OCI-LY1 (cell line): ENCODE measurements around the gene TOMM7.

ENCODE experiments used
- H2AFZ ChIP-seq: fragments of 200-600 bp; sonication (generic), shearing (Covaris generic); 2 replicates; pipeline ENCODE4 v1.6.0; 2014; ENCODE audit warnings: antibody characterized with exemption, mild to moderate bottlenecking, low read length
- H3F3A ChIP-seq: fragments of 200-600 bp; sonication (generic), shearing (Covaris generic); 2 replicates; pipeline ENCODE4 v1.6.0; 2014; ENCODE audit warnings: mild to moderate bottlenecking, antibody characterized with exemption, low read length, moderate library complexity; ENCODE audit not compliant: insufficient read depth
- H3K27ac ChIP-seq: fragments of 200-600 bp; sonication (generic); 2 replicates; pipeline ENCODE4 v1.5.1; 2014; ENCODE audit warnings: low read length, mixed run types, mild to moderate bottlenecking, low read depth; ENCODE audit not compliant: poor library complexity, severe bottlenecking
- H3K27me3 ChIP-seq: fragments of 200-600 bp; sonication (generic); 2 replicates; pipeline ENCODE4 v1.6.0; 2014; ENCODE audit warnings: antibody characterized with exemption, mild to moderate bottlenecking, low read length, moderate library complexity; ENCODE audit not compliant: insufficient read depth
- H3K36me3 ChIP-seq: fragments of 200-600 bp; sonication (generic); 2 replicates; pipeline ENCODE4 v1.6.1; 2014; ENCODE audit warnings: mild to moderate bottlenecking, antibody characterized with exemption, low read length, moderate library complexity, mixed read lengths; ENCODE audit not compliant: insufficient read depth
- H3K4me1 ChIP-seq: fragments of 200-600 bp; sonication (generic); 2 replicates; pipeline ENCODE4 v1.5.1; 2014; ENCODE audit warnings: mild to moderate bottlenecking, low read length, moderate library complexity; ENCODE audit not compliant: insufficient read depth, severe bottlenecking
- H3K4me2 ChIP-seq: fragments of 200-600 bp; sonication (generic), shearing (Covaris generic); 2 replicates; pipeline ENCODE4 v1.6.1; 2014; ENCODE audit warnings: low read length
- H3K4me3 ChIP-seq: fragments of 200-600 bp; sonication (generic); 2 replicates; pipeline ENCODE4 v1.5.1; 2014; ENCODE audit warnings: low read length, low read depth, mild to moderate bottlenecking, mixed read lengths; ENCODE audit not compliant: poor library complexity, severe bottlenecking
- H3K79me2 ChIP-seq: fragments of 200-600 bp; shearing (Covaris generic); 2 replicates; pipeline ENCODE4 v1.6.1; 2016; ENCODE audit warnings: mixed run types, low read length, mixed read lengths; ENCODE audit not compliant: insufficient read depth
- H3K9ac ChIP-seq: fragments of 200-600 bp; sonication (generic), shearing (Covaris generic); 2 replicates; pipeline ENCODE4 v1.6.1; 2014; ENCODE audit warnings: mild to moderate bottlenecking, low read length, mixed read lengths
- H3K9me2 ChIP-seq: fragments of 200-600 bp; sonication (generic), shearing (Covaris generic); 2 replicates; pipeline ENCODE4 v1.6.1; 2014; ENCODE audit warnings: low read depth, mild to moderate bottlenecking, low read length, mixed read lengths
- H3K9me3 ChIP-seq: fragments of 200-600 bp; shearing (Covaris generic); 2 replicates; pipeline ENCODE4 v1.6.1; 2014; ENCODE audit warnings: low read length, mixed read lengths
- H4K20me1 ChIP-seq: fragments of 200-600 bp; sonication (generic), shearing (Covaris generic); 2 replicates; pipeline ENCODE4 v1.6.0; 2016; ENCODE audit warnings: mild to moderate bottlenecking, low read length; ENCODE audit not compliant: insufficient read depth
- EZH2 ChIP-seq: fragments of 200-600 bp; sonication (generic), shearing (Covaris generic); IDR thresholded peaks from 2 replicates; pipeline ENCODE4 v1.8.0; 2017; ENCODE audit warnings: borderline replicate concordance, mixed run types, mild to moderate bottlenecking, antibody characterized with exemption, low read length, moderate library complexity, mixed read lengths
- TF ChIP-seq, protein P1 (sequence below): fragments of 200-600 bp; sonication (generic), shearing (Covaris generic); IDR thresholded peaks from 2 replicates; pipeline ENCODE4 v1.5.1; 2017; ENCODE audit warnings: mild to moderate bottlenecking, antibody characterized with exemption, low read length, moderate library complexity, mixed read lengths

TOMM7 gene

GRCh38 chr7:22809902-22810642, 12.6 kb downstream of the TOMM7 start:
- no peaks in the 10 kb centered on the region for H3K4me1 ChIP-seq
- no peaks in the 10 kb centered on the region for H4K20me1 ChIP-seq
- H3K27me3 ChIP-seq: no peaks in the 10 kb centered on the region
- H3K9ac ChIP-seq: no peak overlapping the region
- no peak for TF ChIP-seq EZH2
- TF ChIP-seq, protein P1, sequence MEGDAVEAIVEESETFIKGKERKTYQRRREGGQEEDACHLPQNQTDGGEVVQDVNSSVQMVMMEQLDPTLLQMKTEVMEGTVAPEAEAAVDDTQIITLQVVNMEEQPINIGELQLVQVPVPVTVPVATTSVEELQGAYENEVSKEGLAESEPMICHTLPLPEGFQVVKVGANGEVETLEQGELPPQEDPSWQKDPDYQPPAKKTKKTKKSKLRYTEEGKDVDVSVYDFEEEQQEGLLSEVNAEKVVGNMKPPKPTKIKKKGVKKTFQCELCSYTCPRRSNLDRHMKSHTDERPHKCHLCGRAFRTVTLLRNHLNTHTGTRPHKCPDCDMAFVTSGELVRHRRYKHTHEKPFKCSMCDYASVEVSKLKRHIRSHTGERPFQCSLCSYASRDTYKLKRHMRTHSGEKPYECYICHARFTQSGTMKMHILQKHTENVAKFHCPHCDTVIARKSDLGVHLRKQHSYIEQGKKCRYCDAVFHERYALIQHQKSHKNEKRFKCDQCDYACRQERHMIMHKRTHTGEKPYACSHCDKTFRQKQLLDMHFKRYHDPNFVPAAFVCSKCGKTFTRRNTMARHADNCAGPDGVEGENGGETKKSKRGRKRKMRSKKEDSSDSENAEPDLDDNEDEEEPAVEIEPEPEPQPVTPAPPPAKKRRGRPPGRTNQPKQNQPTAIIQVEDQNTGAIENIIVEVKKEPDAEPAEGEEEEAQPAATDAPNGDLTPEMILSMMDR: no peak
- H3K27ac ChIP-seq: no peak overlapping the region
- no peak overlapping the region for H3K4me3 ChIP-seq
- H3K36me3 ChIP-seq: peaks cover 30% of the 10 kb centered on the region
- H3F3A ChIP-seq: no peaks in the 10 kb centered on the region
- no peak overlapping the region for H3K4me2 ChIP-seq
- no peaks in the 10 kb centered on the region for H3K9me2 ChIP-seq
- no peaks in the 10 kb centered on the region for H3K79me2 ChIP-seq
- no peaks in the 10 kb centered on the region for H3K9me3 ChIP-seq
- no peak overlapping the region for H2AFZ ChIP-seq

- Histone ChIP-seq H3K27me3 (no peaks in the 10 kb centered on the region), H3K36me3 (peaks cover 16% of the 10 kb centered on the region), H3K79me2 (no peaks in the 10 kb centered on the region), H3F3A (no peaks in the 10 kb centered on the region), H3K4me3 (no peak overlapping the region), H3K27ac (no peak overlapping the region), H3K9ac (no peak overlapping the region), H3K9me2 (no peaks in the 10 kb centered on the region), H4K20me1 (no peaks in the 10 kb centered on the region), H2AFZ (no peak overlapping the region), H3K4me2 (no peak overlapping the region), H3K4me1 (no peaks in the 10 kb centered on the region), H3K9me3 (no peaks in the 10 kb centered on the region)
- TF ChIP-seq, protein P1: no peak
- no peak for TF ChIP-seq EZH2
Measured at GRCh38 chr7:22808140-22808539, 14.5 kb downstream of the TOMM7 start.

- Histone ChIP-seq H3K9ac (no peak overlapping the region), H3K27ac (no peak overlapping the region), H3K9me3 (no peaks in the 10 kb centered on the region), H3K36me3 (peaks cover 2% of the 10 kb centered on the region; the same call in 1 of the 2 replicates), H3K79me2 (no peaks in the 10 kb centered on the region), H3K27me3 (no peaks in the 10 kb centered on the region), H4K20me1 (no peaks in the 10 kb centered on the region), H3K4me2 (no peak overlapping the region), H3K4me1 (no peaks in the 10 kb centered on the region), H2AFZ (no peak overlapping the region), H3K9me2 (no peaks in the 10 kb centered on the region), H3F3A (no peaks in the 10 kb centered on the region), H3K4me3 (no peak overlapping the region)
- TF ChIP-seq, protein P1: no peak
- TF ChIP-seq EZH2: no peak
Measured at GRCh38 chr7:22806752-22807151, 15.9 kb downstream of the TOMM7 start.
